ENCODE data around the gene NRDE2. TPM values are rescaled to one million over a fixed set of nuclear protein-coding genes. Genes with fewer than 3 reads are reported as not detected.

The NRDE2 gene
- total RNA-seq, 3 donors from 2014 or later: 23.0 to 31.5 (median 26.1) TPM

- Histone ChIP-seq H3K36me3 (ENCODE audit: low read depth) (no peaks in the 10 kb centered on the region), H3K9me3 (no peaks in the 10 kb centered on the region), H3K4me1 (ENCODE audit: low read depth) (no peaks in the 10 kb centered on the region), H3K4me3 (no peak overlapping the region)
- DNase-seq (no peak), ATAC-seq (no peak)
- TF ChIP-seq CTCF (IDR thresholded peaks at IDR 0.05): no peak
- intact Hi-C loops (cut with DNase I, micrococcal nuclease): no loop called here
Observed at GRCh38 chr14:90280096-90280495, 51.6 kb downstream of the NRDE2 start.

DNA sequence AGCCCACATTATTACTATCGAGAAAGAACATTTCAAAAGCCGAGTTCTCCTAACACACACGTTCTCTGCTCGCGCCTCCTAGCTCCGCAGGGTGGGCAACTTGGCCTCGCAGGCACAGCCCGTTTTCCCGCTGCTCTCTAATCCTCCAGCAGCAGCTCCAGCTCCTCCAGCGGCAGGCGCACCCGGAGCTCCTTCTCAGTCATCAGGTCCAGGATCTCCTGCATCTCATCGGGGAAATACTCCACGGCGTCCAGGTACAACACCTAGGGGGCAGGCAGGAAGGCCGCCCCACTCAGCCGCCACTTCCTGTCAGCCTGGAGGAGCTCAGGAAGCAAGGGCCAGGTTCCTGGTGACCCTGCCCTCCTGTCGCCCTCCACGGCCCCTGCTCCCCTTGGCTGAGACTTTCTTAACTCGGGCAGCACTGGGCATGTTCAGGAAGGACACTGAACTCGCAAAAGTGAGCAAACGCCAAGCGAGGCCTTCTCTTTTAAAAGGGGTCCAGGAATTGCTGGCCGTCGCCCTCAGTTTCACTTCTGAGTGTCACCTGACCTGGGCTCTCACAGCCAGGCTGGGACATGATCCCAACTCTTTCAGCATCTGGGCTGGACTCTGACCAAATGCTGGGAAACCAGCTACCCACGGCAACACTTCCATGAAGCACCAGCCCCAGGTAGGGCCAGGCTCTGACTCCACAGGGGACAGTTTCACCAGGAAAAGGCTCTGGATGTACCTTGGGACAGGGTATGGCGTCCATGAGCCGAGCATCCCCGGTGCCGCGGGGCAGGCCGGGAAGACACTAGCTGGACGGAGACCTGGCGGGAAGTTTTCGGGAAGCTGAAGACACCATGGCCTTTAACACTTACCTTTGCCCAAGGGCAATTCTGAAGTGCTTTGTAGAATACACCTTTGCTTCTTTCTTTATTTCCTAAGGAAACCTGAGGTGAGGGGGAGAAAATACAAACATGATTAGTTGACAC is 53.3 kb downstream of the NRDE2 start:
- H3K4me3 ChIP-seq: no peak overlapping the region
- no peak for ATAC-seq
- no peak for DNase-seq
- no peak for TF ChIP-seq CTCF (IDR thresholded peaks at IDR 0.05)
- intact Hi-C loops (cut with DNase I, micrococcal nuclease): no loop called here
- H3K4me1 ChIP-seq (ENCODE audit: low read depth): no peaks in the 10 kb centered on the region
- no peaks in the 10 kb centered on the region for H3K36me3 ChIP-seq (ENCODE audit: low read depth)
- no peaks in the 10 kb centered on the region for H3K9me3 ChIP-seq

DNA sequence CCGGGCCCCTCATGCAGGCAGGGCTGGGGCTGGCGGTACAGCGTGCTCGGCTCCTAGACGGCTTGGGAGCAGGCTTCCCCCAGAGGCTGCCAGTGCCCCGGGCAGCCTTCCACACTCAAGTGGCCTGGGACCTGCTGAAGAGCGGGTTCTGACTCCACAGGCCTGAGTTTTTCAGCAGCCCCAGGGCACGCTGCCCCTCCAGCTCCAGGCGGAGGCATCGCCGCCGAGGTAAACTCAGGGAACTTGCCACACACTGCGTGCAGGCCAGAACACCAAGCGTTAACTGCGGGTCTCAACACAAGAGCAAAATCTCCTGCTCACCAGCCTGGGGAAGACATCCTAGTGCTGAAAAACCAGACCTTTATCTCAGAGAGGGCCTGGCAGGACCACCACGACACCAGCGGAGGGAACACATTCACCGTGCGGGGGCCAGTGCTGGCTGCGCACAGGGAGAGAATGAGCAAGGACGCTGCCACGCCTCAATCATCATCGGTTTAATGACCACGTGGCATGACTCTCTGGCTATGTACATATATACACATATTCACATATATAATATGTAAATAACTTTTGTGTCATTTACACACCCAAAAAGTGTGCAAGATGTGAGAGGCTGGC is 54.1 kb downstream of the NRDE2 start:
- intact Hi-C loops (cut with DNase I, micrococcal nuclease): no loop called here
- Histone ChIP-seq H3K4me3 (no peak overlapping the region), H3K9me3 (no peaks in the 10 kb centered on the region), H3K4me1 (ENCODE audit: low read depth) (no peaks in the 10 kb centered on the region), H3K36me3 (ENCODE audit: low read depth) (peaks cover 1% of the 10 kb centered on the region)
- DNase-seq (no peak), ATAC-seq (no peak)
- TF ChIP-seq CTCF (IDR thresholded peaks at IDR 0.05): no peak

DNA sequence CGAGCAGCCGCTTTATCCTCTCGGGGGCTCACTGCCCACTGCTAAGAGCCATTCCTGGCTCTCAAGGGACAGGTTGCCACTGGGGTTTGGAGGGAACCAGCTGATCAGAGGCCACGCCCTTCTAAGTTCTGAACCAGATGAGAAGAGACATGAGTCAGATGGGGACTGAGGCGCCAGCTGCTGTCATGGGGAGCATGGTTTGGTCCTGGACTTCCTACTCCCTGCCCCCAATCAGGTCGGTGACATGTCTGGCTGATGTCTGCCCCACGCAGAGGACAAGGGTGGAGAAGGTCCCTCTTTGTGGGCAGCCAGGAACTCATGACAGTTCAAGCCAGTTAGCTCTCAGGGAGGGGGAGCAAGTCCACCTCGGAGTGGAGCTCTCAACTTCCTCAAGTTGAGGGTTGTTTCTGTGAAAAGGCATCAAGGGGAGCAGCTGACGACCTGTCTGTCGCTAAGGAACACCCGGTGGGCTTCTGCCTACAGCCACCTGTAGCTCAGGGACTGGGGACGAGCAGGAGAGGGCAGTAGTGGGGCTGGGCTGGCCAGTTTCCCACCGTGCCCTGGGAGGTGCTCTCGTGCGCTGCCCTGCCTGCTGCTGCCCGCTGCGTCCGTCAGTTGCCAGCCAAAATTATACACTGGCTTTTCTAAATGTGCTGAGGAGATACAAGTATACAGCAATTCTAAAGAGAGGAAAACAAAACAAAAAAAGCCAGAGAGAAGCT is 54.9 kb downstream of the NRDE2 start:
- ATAC-seq: peak; percentile 13
- Histone ChIP-seq H3K4me3 (no peak overlapping the region), H3K9me3 (no peaks in the 10 kb centered on the region), H3K4me1 (ENCODE audit: low read depth) (no peaks in the 10 kb centered on the region), H3K36me3 (ENCODE audit: low read depth) (peaks cover 4% of the 10 kb centered on the region)
- intact Hi-C loops (cut with DNase I, micrococcal nuclease): no loop called here
- DNase-seq: no peak
- no peak for TF ChIP-seq CTCF (IDR thresholded peaks at IDR 0.05)

DNA sequence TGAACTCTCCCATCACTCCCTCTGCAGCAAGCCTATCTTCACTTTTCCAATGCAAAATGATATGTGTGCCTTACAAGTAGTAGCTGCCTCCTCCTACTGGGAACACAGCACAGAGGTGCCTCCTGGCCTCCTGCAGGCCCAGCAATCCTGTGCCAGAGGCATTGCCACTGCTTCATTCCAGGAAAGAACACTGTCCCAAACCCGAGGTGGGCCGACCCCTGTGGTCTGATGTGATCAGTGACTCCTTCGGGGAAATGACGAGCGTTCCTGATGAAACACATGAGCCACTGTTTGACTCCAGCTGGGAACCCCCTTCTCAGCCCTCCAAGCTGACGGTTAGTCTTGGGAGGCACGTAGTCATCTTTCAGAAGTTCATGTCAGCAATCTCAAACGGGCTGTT is 55.9 kb downstream of the NRDE2 start:
- DNase-seq (no peak), ATAC-seq (peak; percentile 7)
- H3K4me1 ChIP-seq (ENCODE audit: low read depth): no peaks in the 10 kb centered on the region
- peaks cover 7% of the 10 kb centered on the region for H3K36me3 ChIP-seq (ENCODE audit: low read depth)
- intact Hi-C loops (cut with DNase I, micrococcal nuclease): no loop called here
- no peak overlapping the region for H3K4me3 ChIP-seq
- H3K9me3 ChIP-seq: no peaks in the 10 kb centered on the region
- no peak for TF ChIP-seq CTCF (IDR thresholded peaks at IDR 0.05)
